ENCODE data around the gene UFSP2.
A peak's percentile ranks its signal among the peaks of the same experiment; 100 is the strongest.

Gene UFSP2

GRCh38 chr4:185425647-185426352 lies at the start of gene UFSP2:
TSS of gene UFSP2 (minus strand) at chr4:185425964. CDS start at chr4:185425868, 96 bp downstream.
- peak; percentile 76 to 77 for DNase-seq (ENCODE audit: low read depth in 2 of 2)

- DNase-seq (ENCODE audit: low read depth in 2 of 2) = no peak
These were observed 47.5 kb upstream of the UFSP2 start for GRCh38 chr4:185473247-185473646.

GRCh38 chr4:185472103-185472542 lies 46.4 kb upstream of the UFSP2 start:
- no peak for DNase-seq (ENCODE audit: low read depth in 2 of 2)

GRCh38 chr4:185471235-185472102 lies 45.7 kb upstream of the UFSP2 start, which contains the start of gene CCDC110:
TSS of gene CCDC110 (minus strand) at chr4:185471733. CDS start at chr4:185471683, 50 bp downstream.
- peak; percentile 89 to 93 for DNase-seq (ENCODE audit: low read depth in 2 of 2)

GRCh38 chr4:185470501-185471195 lies 44.9 kb upstream of the UFSP2 start:
- DNase-seq (ENCODE audit: low read depth in 2 of 2) = peak; percentile 2 to 13

- no peak for DNase-seq (ENCODE audit: low read depth in 2 of 2)
These were observed 43.9 kb upstream of the UFSP2 start for GRCh38 chr4:185469580-185470154.

GRCh38 chr4:185468999-185469398 lies 43.2 kb upstream of the UFSP2 start:
- DNase-seq (ENCODE audit: low read depth in 2 of 2) = no peak

- DNase-seq (ENCODE audit: low read depth in 2 of 2) = no peak
These were observed 42.2 kb upstream of the UFSP2 start for GRCh38 chr4:185467991-185468390.

GRCh38 chr4:185467101-185467500 lies 41.3 kb upstream of the UFSP2 start:
- DNase-seq (ENCODE audit: low read depth in 2 of 2) = no peak

- DNase-seq (ENCODE audit: low read depth in 2 of 2) = no peak
These were observed 39.9 kb upstream of the UFSP2 start for GRCh38 chr4:185465707-185466106.

GRCh38 chr4:185464887-185465286 lies 39.1 kb upstream of the UFSP2 start:
- DNase-seq (ENCODE audit: low read depth in 2 of 2) = no peak

GRCh38 chr4:185464183-185464582 lies 38.4 kb upstream of the UFSP2 start:
- DNase-seq (ENCODE audit: low read depth in 2 of 2) = no peak

GRCh38 chr4:185463541-185463940 lies 37.8 kb upstream of the UFSP2 start:
- DNase-seq (ENCODE audit: low read depth in 2 of 2) = no peak

GRCh38 chr4:185461565-185461964 lies 35.8 kb upstream of the UFSP2 start:
- DNase-seq (ENCODE audit: low read depth in 2 of 2) = no peak

- DNase-seq (ENCODE audit: low read depth in 2 of 2) = no peak
These were observed 31.4 kb upstream of the UFSP2 start for GRCh38 chr4:185457136-185457535.

- DNase-seq (ENCODE audit: low read depth in 2 of 2) = no peak
These were observed 30.4 kb upstream of the UFSP2 start for GRCh38 chr4:185456131-185456530.

GRCh38 chr4:185445209-185445608 lies 19.4 kb upstream of the UFSP2 start:
- no peak for DNase-seq (ENCODE audit: low read depth in 2 of 2)

GRCh38 chr4:185441479-185441878 lies 15.7 kb upstream of the UFSP2 start:
- no peak for DNase-seq (ENCODE audit: low read depth in 2 of 2)

- no peak for DNase-seq (ENCODE audit: low read depth in 2 of 2)
These were observed 12.0 kb upstream of the UFSP2 start for GRCh38 chr4:185437809-185438208.

- DNase-seq (ENCODE audit: low read depth in 2 of 2) = no peak
These were observed 9.7 kb upstream of the UFSP2 start for GRCh38 chr4:185435466-185435865.

- DNase-seq (ENCODE audit: low read depth in 2 of 2) = no peak
These were observed 3.9 kb upstream of the UFSP2 start for GRCh38 chr4:185429660-185430059.
